ENCODE measurements around the gene RIMS4.

DNA sequence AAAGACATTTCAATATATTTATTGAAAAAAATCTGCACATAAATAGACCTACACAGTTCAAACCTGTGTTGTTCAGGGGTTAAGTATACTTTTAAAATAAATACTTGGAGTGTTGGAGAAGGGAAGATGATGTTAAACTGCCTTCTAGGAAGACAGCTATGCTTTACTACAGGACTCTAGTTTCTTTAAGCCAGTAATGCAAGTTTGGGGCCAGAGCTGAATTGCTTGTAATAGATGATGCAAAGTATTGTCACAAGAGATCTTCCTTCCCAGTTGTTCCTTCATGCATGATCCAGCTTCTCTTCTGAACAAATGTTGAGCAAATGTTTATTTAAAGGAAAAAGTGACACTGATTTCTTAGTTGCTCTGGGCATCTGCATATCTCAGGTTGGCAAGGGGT is 20.2 kb upstream of the RIMS4 start:
- TF ChIP-seq, protein P1, sequence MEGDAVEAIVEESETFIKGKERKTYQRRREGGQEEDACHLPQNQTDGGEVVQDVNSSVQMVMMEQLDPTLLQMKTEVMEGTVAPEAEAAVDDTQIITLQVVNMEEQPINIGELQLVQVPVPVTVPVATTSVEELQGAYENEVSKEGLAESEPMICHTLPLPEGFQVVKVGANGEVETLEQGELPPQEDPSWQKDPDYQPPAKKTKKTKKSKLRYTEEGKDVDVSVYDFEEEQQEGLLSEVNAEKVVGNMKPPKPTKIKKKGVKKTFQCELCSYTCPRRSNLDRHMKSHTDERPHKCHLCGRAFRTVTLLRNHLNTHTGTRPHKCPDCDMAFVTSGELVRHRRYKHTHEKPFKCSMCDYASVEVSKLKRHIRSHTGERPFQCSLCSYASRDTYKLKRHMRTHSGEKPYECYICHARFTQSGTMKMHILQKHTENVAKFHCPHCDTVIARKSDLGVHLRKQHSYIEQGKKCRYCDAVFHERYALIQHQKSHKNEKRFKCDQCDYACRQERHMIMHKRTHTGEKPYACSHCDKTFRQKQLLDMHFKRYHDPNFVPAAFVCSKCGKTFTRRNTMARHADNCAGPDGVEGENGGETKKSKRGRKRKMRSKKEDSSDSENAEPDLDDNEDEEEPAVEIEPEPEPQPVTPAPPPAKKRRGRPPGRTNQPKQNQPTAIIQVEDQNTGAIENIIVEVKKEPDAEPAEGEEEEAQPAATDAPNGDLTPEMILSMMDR (IDR thresholded peaks at IDR 0.05; ENCODE audit: low read length): no peak
- TF ChIP-seq EZH2 (optimal IDR thresholded peaks at IDR 0.05; ENCODE audit: low read depth, low read length): no peak

All from MM.1S (cell line).